ENCODE data around the gene SMPDL3B.
A peak's percentile ranks its signal among the peaks of the same experiment; 100 is the strongest.

SMPDL3B gene

GRCh38 chr1:27959792-27960603 is 25.2 kb downstream of the SMPDL3B start, which contains the start of gene XKR8:
TSS of gene XKR8 (plus strand) at chr1:27959973. CDS start at chr1:27960070, 97 bp downstream.
- no peaks in the 10 kb centered on the region for H3K9me3 ChIP-seq (ENCODE audit: control insufficient read depth, insufficient read depth, low read depth, low read length)
- ChIA-PET CTCF (interaction anchor here (0.6 to 4.6 kb wide), 4 partner anchors 17 to 23 kb away, joined by 3 to 32 read pairs (median 6); no protein-coding TSS in a partner anchor), POLR2A (interaction anchor here (0.7 to 1.7 kb wide), 7 partner anchors 9 to 236 kb away, joined by 3 to 6 read pairs (median 4); partner anchors contain the start of genes PPP1R8 and SMPDL3B)
- H3K27ac ChIP-seq (ENCODE audit: extremely low read depth, low read depth, low read length) = peak within 1 kb of the TSS; percentile 75
- peak within 1 kb of the TSS; percentile 77 for H3K4me3 ChIP-seq (ENCODE audit: low read depth, low read length)
- no peaks in the 10 kb centered on the region for H3K4me1 ChIP-seq (ENCODE audit: control insufficient read depth, insufficient read depth, low read length)
- peaks cover 3 to 21% of the 10 kb centered on the region in 2 experiments; a peak in 2 of 3 replicates for H3K36me3 ChIP-seq (ENCODE audit: control insufficient read depth in 2 of 2, insufficient read depth in 1 of 2, low read length in 2 of 2)
- no peak for TF ChIP-seq MZF1 (tag by site-specific recombination; IDR thresholded peaks at IDR 0.05; ENCODE audit: borderline replicate concordance)
- peak; percentile 50; the same call in 1 of the 2 replicates for TF ChIP-seq ZNF398 (tag by site-specific recombination; IDR thresholded peaks at IDR 0.05)
- 0 out of 2 replicates have a peak, but pooled peaks have one; percentile 12 for TF ChIP-seq ZNF600 (tag by site-specific recombination; IDR thresholded peaks at IDR 0.05)
- no peak for TF ChIP-seq ZNF138 (tag by site-specific recombination; IDR thresholded peaks at IDR 0.05; ENCODE audit: borderline replicate concordance)
- TF ChIP-seq ZNF791 (tag by site-specific recombination; IDR thresholded peaks at IDR 0.05) = no peak
- no peak for TF ChIP-seq PRDM6 (tag by site-specific recombination; IDR thresholded peaks at IDR 0.05)
- TF ChIP-seq ZBTB48 (tag by site-specific recombination; IDR thresholded peaks at IDR 0.05) = peak; percentile 74; the same call in 1 of the 2 replicates
- peak; percentile 64; the same call in 1 of the 2 replicates for TF ChIP-seq ZBTB20 (tag by site-specific recombination; IDR thresholded peaks at IDR 0.05)
- no peak for TF ChIP-seq ZNF311 (tag by site-specific recombination; IDR thresholded peaks at IDR 0.05; ENCODE audit: borderline replicate concordance)
- no peak for TF ChIP-seq REST (tag by site-specific recombination; IDR thresholded peaks at IDR 0.05)
- TF ChIP-seq ZBTB17 (tag by site-specific recombination; IDR thresholded peaks at IDR 0.05) = peak; percentile 68
- TF ChIP-seq ZNF488 (tag by site-specific recombination; IDR thresholded peaks at IDR 0.05) = no peak
- no peak for TF ChIP-seq ZNF664 (tag by site-specific recombination; IDR thresholded peaks at IDR 0.05)
- no peak for TF ChIP-seq ZNF148 (tag by site-specific recombination; IDR thresholded peaks at IDR 0.05; ENCODE audit: borderline replicate concordance)
- TF ChIP-seq ZNF677 (tag by site-specific recombination; IDR thresholded peaks at IDR 0.05) = no peak
- TF ChIP-seq ZSCAN16 (tag by site-specific recombination; IDR thresholded peaks at IDR 0.05) = no peak
- no peak for TF ChIP-seq ZNF560 (tag by site-specific recombination; IDR thresholded peaks at IDR 0.05; ENCODE audit: borderline replicate concordance)
- no peak for TF ChIP-seq SCRT1 (tag by site-specific recombination; IDR thresholded peaks at IDR 0.05; ENCODE audit: borderline replicate concordance)
- TF ChIP-seq GFI1B (tag by site-specific recombination; IDR thresholded peaks at IDR 0.05) = no peak
- TF ChIP-seq ZNF174 (tag by site-specific recombination; IDR thresholded peaks at IDR 0.05) = no peak
- no peak for TF ChIP-seq ZNF624 (tag by site-specific recombination; IDR thresholded peaks at IDR 0.05)
- no peak for TF ChIP-seq ZNF48 (tag by site-specific recombination; IDR thresholded peaks at IDR 0.05)

Data from HEK293 (cell line).